HEK293 (cell line): Measurements from ENCODE around the gene PPM1N.

Source experiments
- CTCF ChIA-PET: fragments of 350-600 bp; formaldehyde crosslinking; extraction: SDS; loops from one replicate; lab custom pipeline; 2021; ENCODE audit warnings: antibody characterized with exemption; lab: Yijun Ruan, JAX
- POLR2A ChIA-PET: fragments of 300-600 bp; formaldehyde crosslinking; extraction: SDS; loops from one replicate; lab custom pipeline; 2020; ENCODE audit warnings: antibody characterized with exemption, inconsistent platforms; lab: Yijun Ruan, JAX
- H3K27ac ChIP-seq: fragments of 200-500 bp; sonication (Bioruptor generic); 2 replicates; pipeline ENCODE4 v1.5.1; 2014; ENCODE audit warnings: low read depth, low read length, control low read depth, inconsistent platforms; ENCODE audit errors: extremely low read depth
- H3K36me3 ChIP-seq, 2 experiments: fragments of 200-500 bp in 1 of 2; sonication (Bioruptor generic) in 1 of 2; 1 replicate in 1 of 2; 2 replicates in 1 of 2; pipeline ENCODE4 v1.5.1; 2014 to 2017; ENCODE audit warnings: inconsistent platforms in 2 of 2, low read length in 2 of 2; ENCODE audit not compliant: control insufficient read depth in 2 of 2, insufficient read depth in 1 of 2
- H3K4me1 ChIP-seq: fragments of 200-500 bp; sonication (Bioruptor generic); 2 replicates; pipeline ENCODE4 v1.5.1; 2014; ENCODE audit warnings: mild to moderate bottlenecking, low read length, inconsistent platforms; ENCODE audit not compliant: control insufficient read depth, insufficient read depth
- H3K4me3 ChIP-seq: 2 replicates; pipeline ENCODE4 v1.5.1; 2011; ENCODE audit warnings: low read depth, mild to moderate bottlenecking, control low read depth, low read length, moderate library complexity
- H3K9me3 ChIP-seq: fragments of 200-500 bp; sonication (Bioruptor generic); 2 replicates; pipeline ENCODE4 v1.5.1; 2014; ENCODE audit warnings: low read depth, low read length, inconsistent platforms; ENCODE audit not compliant: control insufficient read depth, insufficient read depth
- BCL11A ChIP-seq: fragments of 450-650 bp; formaldehyde crosslinking; IDR thresholded peaks from 2 replicates; pipeline ENCODE4 v1.5.1; 2016; ENCODE audit warnings: low read depth, missing biosample characterization, missing genetic modification characterization
- EGR2 ChIP-seq: fragments of 450-650 bp; formaldehyde crosslinking; IDR thresholded peaks from 2 replicates; pipeline ENCODE4 v1.5.1; 2016; ENCODE audit warnings: low read depth, missing biosample characterization, missing genetic modification characterization
- GLIS1 ChIP-seq: fragments of 450-650 bp; formaldehyde crosslinking; IDR thresholded peaks from 2 replicates; pipeline ENCODE4 v1.5.1; 2016; ENCODE audit warnings: missing biosample characterization, missing genetic modification characterization
- KLF1 ChIP-seq: fragments of 450-650 bp; formaldehyde crosslinking; IDR thresholded peaks from 2 replicates; pipeline ENCODE4 v1.5.1; 2016; ENCODE audit warnings: missing biosample characterization, missing genetic modification characterization
- KLF7 ChIP-seq: fragments of 450-650 bp; formaldehyde crosslinking; IDR thresholded peaks from 2 replicates; pipeline ENCODE4 v1.5.1; 2016; ENCODE audit warnings: missing biosample characterization, missing genetic modification characterization, borderline replicate concordance
- PATZ1 ChIP-seq: fragments of 450-650 bp; formaldehyde crosslinking; IDR thresholded peaks from 2 replicates; pipeline ENCODE4 v1.5.1; 2016; ENCODE audit warnings: missing biosample characterization, missing genetic modification characterization
- PBX3 ChIP-seq: sonication (generic); formaldehyde crosslinking; IDR thresholded peaks from 2 replicates; pipeline ENCODE4 v1.8.1; 2022; ENCODE audit warnings: mild to moderate bottlenecking, moderate library complexity, missing genetic modification reagents
- SALL2 ChIP-seq: fragments of 450-650 bp; formaldehyde crosslinking; IDR thresholded peaks from 2 replicates; pipeline ENCODE4 v1.5.0; 2017; ENCODE audit warnings: missing biosample characterization, mild to moderate bottlenecking, missing genetic modification characterization, borderline replicate concordance
- SETDB1 ChIP-seq: IDR thresholded peaks from one replicate; pipeline ENCODE4 v1.6.1; 2017; ENCODE audit warnings: mild to moderate bottlenecking, low read length, moderate library complexity, mixed read lengths; ENCODE audit not compliant: insufficient read length
- TRIM28 ChIP-seq: IDR thresholded peaks from 2 replicates; pipeline ENCODE4 v1.6.1; 2011; ENCODE audit warnings: low read length, control low read depth, borderline replicate concordance
- WT1 ChIP-seq: fragments of 450-650 bp; formaldehyde crosslinking; IDR thresholded peaks from 2 replicates; pipeline ENCODE4 v1.5.1; 2016; ENCODE audit warnings: missing biosample characterization, missing genetic modification characterization
- ZEB2 ChIP-seq: fragments of 450-650 bp; formaldehyde crosslinking; IDR thresholded peaks from 2 replicates; pipeline ENCODE4 v1.5.1; 2016; ENCODE audit warnings: missing biosample characterization, missing genetic modification characterization
- ZNF24 ChIP-seq: fragments of 450-650 bp; formaldehyde crosslinking; IDR thresholded peaks from 2 replicates; pipeline ENCODE4 v1.5.1; 2016; ENCODE audit warnings: missing biosample characterization, missing genetic modification characterization
- ZNF280D ChIP-seq: fragments of 450-650 bp; formaldehyde crosslinking; IDR thresholded peaks from 2 replicates; pipeline ENCODE4 v1.5.1; 2016; ENCODE audit warnings: missing biosample characterization, missing genetic modification characterization
- ZNF302 ChIP-seq: fragments of 450-650 bp; formaldehyde crosslinking; IDR thresholded peaks from 2 replicates; pipeline ENCODE4 v1.5.1; 2016; ENCODE audit warnings: missing biosample characterization, missing genetic modification characterization, low read depth
- ZNF391 ChIP-seq: fragments of 450-650 bp; formaldehyde crosslinking; IDR thresholded peaks from 2 replicates; pipeline ENCODE4 v1.5.1; 2016; ENCODE audit warnings: low read depth, missing biosample characterization, missing genetic modification characterization, borderline replicate concordance
- ZNF433 ChIP-seq: fragments of 450-650 bp; formaldehyde crosslinking; IDR thresholded peaks from 2 replicates; pipeline ENCODE4 v1.5.1; 2016; ENCODE audit warnings: missing biosample characterization, missing genetic modification characterization, low read depth
- ZNF48 ChIP-seq: fragments of 450-650 bp; formaldehyde crosslinking; IDR thresholded peaks from 2 replicates; pipeline ENCODE4 v1.5.1; 2016; ENCODE audit warnings: missing biosample characterization, missing genetic modification characterization
- ZNF624 ChIP-seq: fragments of 450-650 bp; formaldehyde crosslinking; IDR thresholded peaks from 2 replicates; pipeline ENCODE4 v1.5.1; 2017; ENCODE audit warnings: missing biosample characterization, missing genetic modification characterization
- ZNF660 ChIP-seq: fragments of 450-650 bp; IDR thresholded peaks from 2 replicates; pipeline ENCODE4 v1.5.1; 2018; ENCODE audit warnings: missing biosample characterization, mild to moderate bottlenecking, missing genetic modification characterization
- ZNF768 ChIP-seq: fragments of 450-650 bp; formaldehyde crosslinking; IDR thresholded peaks from 2 replicates; pipeline ENCODE4 v1.5.1; 2018; ENCODE audit warnings: missing biosample characterization, mild to moderate bottlenecking, missing genetic modification characterization
- ZNF785 ChIP-seq: fragments of 450-650 bp; formaldehyde crosslinking; IDR thresholded peaks from 2 replicates; pipeline ENCODE4 v1.5.1; 2016; ENCODE audit warnings: missing biosample characterization, missing genetic modification characterization

Gene PPM1N

GRCh38 chr19:45529420-45529785 lies 31.2 kb downstream of the PPM1N start:
- H3K36me3 ChIP-seq, result peaks cover 14 to 27% of the 10 kb centered on the region in 2 experiments; a peak in 2 of 3 replicates
- no peak overlapping the region for H3K27ac ChIP-seq
- ChIA-PET CTCF (interaction anchor here (1.4 to 7.6 kb wide), 2 partner anchors 29 to 113 kb away, joined by 3 to 40 read pairs; no protein-coding TSS in a partner anchor), POLR2A (no interaction called here)
- H3K4me1 ChIP-seq, result no peaks in the 10 kb centered on the region
- TF ChIP-seq SALL2 (tag by site-specific recombination) (no peak), ZNF785 (tag by site-specific recombination) (no peak), EGR2 (tag by site-specific recombination) (no peak), WT1 (tag by site-specific recombination) (no peak), KLF1 (tag by site-specific recombination) (no peak), ZNF24 (tag by site-specific recombination) (no peak), TRIM28 (no peak), PATZ1 (tag by site-specific recombination) (no peak), ZNF302 (tag by site-specific recombination) (no peak), ZNF768 (tag by site-specific recombination) (no peak), PBX3 (no peak), BCL11A (tag by site-specific recombination) (no peak), ZNF433 (tag by site-specific recombination) (no peak), ZNF391 (no peak), ZNF660 (tag by site-specific recombination) (no peak), ZNF48 (tag by site-specific recombination) (no peak), GLIS1 (no peak), KLF7 (no peak)
- H3K9me3 ChIP-seq, result no peaks in the 10 kb centered on the region
- no peak overlapping the region for H3K4me3 ChIP-seq

- ChIA-PET CTCF (interaction anchor here (0.6 to 7.6 kb wide), 2 partner anchors 27 to 111 kb away, joined by 3 to 40 read pairs; no protein-coding TSS in a partner anchor), POLR2A (no interaction called here)
- H3K4me3 ChIP-seq, result no peak overlapping the region
- TF ChIP-seq ZEB2 (tag by site-specific recombination) (no peak), ZNF624 (tag by site-specific recombination) (peak; percentile 98), SETDB1 (peak; percentile 95), ZNF280D (tag by site-specific recombination) (0 out of 2 replicates have a peak, but pooled peaks have one; percentile 54), TRIM28 (0 out of 2 replicates have a peak, but pooled peaks have one; percentile 63)
- no peaks in the 10 kb centered on the region for H3K9me3 ChIP-seq
- no peaks in the 10 kb centered on the region for H3K4me1 ChIP-seq
- peaks cover 3 to 10% of the 10 kb centered on the region in 2 experiments; a peak in 2 of 3 replicates for H3K36me3 ChIP-seq
- H3K27ac ChIP-seq, result no peak overlapping the region
These were observed 33.1 kb downstream of the PPM1N start for GRCh38 chr19:45531349-45531748.
